AG04449 (cell line): ENCODE data around the gene ZFAND2A.

ENCODE experiments used
- CTCF ChIA-PET: fragments of 350-600 bp; formaldehyde crosslinking; extraction: SDS; loops from one replicate; lab custom pipeline; 2021; ENCODE audit warnings: antibody characterized with exemption; lab: Yijun Ruan, JAX
- POLR2A ChIA-PET: fragments of 400-600, 350-600 bp; formaldehyde crosslinking; extraction: SDS; loops from one replicate; lab custom pipeline; 2020; ENCODE audit warnings: antibody characterized with exemption, inconsistent platforms; lab: Yijun Ruan, JAX
- DNase-seq: peaks from one replicate; pipeline ENCODE4 v3.0.0-alpha.2; 2010; ENCODE audit warnings: low read depth, low spot score
- H3K4me3 ChIP-seq: 2 replicates; pipeline ENCODE4 v1.5.1; 2011; ENCODE audit warnings: low read depth, mild to moderate bottlenecking, control low read depth, low read length
- TF ChIP-seq, protein P1 (sequence below): IDR thresholded peaks from one replicate; pipeline ENCODE4 v1.5.1; 2011; ENCODE audit warnings: mild to moderate bottlenecking, moderate library complexity, low read length, control low read depth, inconsistent platforms; ENCODE audit not compliant: insufficient read depth; ENCODE audit errors: missing control alignments

The ZFAND2A gene

DNA sequence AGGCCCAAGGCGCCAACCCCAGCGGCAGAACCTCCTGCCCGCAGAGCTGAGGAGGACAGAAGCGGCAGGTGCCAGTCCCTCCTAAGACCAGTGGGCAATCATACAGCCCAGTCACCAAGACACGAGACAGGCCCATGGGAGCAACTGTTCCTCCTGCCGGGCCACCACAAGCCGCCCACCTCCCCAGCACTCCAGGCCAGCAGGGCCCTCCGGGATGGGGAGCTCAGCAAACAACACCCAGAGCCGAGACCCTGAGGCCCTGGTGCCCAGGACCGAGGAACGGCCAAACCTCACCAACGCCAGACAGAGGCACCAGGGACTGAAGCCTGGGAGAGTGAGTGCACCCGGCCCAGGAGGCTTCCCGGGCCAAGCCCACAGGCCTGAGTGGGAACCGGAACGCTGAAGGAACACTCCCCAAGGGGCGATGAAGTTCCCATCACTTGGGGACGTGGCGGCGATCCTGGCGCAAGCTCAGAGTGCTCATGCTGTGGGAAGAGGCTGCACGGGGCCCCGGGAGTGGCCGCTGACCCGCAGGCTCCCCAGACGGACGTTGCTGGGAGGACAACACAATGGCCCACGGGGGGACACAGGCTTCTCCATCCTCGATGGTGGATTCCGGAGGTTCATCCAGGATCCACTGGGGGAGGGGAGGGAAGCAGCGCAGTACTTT, 37.0 kb downstream of the ZFAND2A start:
- no peak overlapping the region for H3K4me3 ChIP-seq
- TF ChIP-seq, protein P1, sequence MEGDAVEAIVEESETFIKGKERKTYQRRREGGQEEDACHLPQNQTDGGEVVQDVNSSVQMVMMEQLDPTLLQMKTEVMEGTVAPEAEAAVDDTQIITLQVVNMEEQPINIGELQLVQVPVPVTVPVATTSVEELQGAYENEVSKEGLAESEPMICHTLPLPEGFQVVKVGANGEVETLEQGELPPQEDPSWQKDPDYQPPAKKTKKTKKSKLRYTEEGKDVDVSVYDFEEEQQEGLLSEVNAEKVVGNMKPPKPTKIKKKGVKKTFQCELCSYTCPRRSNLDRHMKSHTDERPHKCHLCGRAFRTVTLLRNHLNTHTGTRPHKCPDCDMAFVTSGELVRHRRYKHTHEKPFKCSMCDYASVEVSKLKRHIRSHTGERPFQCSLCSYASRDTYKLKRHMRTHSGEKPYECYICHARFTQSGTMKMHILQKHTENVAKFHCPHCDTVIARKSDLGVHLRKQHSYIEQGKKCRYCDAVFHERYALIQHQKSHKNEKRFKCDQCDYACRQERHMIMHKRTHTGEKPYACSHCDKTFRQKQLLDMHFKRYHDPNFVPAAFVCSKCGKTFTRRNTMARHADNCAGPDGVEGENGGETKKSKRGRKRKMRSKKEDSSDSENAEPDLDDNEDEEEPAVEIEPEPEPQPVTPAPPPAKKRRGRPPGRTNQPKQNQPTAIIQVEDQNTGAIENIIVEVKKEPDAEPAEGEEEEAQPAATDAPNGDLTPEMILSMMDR = no peak
- POLR2A ChIA-PET = interaction anchor here (1.3 kb wide), 1 partner anchor 15 kb away, joined by 3 read pairs; a partner anchor contains a TSS
- CTCF ChIA-PET = interaction anchor here (1.1 to 4.9 kb wide), 8 partner anchors 14 to 130 kb away, joined by 3 to 24 read pairs (median 7); a partner anchor contains a TSS
- no peak for DNase-seq

DNA sequence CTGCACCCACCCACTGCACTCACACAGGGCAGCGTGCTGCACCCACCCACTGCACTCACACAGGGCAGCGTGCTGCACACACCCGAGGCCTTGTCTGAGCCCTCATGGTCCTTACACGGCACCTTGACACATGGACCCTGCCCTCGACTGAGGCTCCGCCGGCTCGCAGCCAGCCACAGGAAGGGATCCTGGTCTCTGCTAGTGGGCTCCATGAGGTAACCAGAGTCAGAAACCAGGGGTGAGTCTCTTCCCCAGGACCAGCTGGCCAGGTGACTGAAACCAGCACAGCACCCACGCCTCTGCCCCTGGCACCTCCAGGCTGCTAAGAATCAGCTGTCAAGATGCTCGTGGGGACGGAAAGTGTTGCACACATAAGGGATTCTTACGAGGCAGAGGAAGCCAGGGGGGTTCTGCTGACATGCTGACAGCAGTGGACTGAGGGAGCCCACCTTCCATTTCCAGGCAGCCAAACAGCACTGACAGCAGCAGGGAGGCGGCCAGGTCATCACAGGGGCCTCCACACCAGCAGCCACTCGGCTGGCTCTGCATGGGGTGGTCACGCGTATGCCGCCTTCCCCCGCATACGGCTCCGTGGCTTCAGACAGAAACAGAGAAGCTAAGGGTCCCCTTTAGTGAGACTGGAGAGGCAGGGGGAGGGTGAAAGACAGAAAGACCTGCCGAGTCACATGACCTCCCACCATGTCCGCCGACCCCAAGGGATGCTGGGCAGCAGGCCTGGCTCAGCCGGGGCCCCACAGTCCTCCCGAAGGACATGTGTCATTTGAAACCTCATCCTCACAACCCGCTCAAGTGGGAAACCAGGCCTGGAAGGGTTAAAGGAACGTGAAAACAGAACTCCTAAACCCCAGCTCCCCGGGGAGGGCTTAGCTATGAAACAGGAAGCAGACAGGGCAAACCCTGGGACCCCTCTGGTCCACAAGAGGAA, 37.8 kb downstream of the ZFAND2A start:
- DNase-seq = no peak
- no peak overlapping the region for H3K4me3 ChIP-seq
- ChIA-PET POLR2A (no interaction called here), CTCF (interaction anchor here (1.1 to 4.9 kb wide), 3 partner anchors 36 to 129 kb away, joined by 3 to 24 read pairs (median 7); no protein-coding TSS in a partner anchor)
- TF ChIP-seq, protein P1 = no peak

DNA sequence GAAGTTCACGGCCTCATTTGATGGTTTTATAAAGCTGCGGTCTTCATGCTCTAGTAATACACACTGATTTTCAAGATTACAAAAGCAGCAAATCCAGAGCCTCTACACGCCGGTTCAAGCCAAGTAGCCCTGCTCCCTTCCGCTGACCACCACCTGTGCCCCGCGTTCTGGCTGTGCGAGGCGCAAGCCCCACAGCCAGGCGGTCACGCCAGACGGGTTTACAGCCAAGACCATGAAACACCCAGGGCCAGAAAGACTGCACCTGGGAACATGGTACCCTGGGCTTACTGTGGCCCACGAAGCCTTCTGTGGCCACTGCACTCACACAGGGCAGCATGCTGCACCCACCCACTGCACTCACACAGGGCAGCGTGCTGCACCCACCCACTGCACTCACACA, 38.5 kb downstream of the ZFAND2A start:
- no peak overlapping the region for H3K4me3 ChIP-seq
- ChIA-PET POLR2A (no interaction called here), CTCF (interaction anchor here (1.5 kb wide), 1 partner anchor 129 kb away, joined by 7 read pairs; no protein-coding TSS in a partner anchor)
- TF ChIP-seq, protein P1 = no peak
- DNase-seq = no peak

DNA sequence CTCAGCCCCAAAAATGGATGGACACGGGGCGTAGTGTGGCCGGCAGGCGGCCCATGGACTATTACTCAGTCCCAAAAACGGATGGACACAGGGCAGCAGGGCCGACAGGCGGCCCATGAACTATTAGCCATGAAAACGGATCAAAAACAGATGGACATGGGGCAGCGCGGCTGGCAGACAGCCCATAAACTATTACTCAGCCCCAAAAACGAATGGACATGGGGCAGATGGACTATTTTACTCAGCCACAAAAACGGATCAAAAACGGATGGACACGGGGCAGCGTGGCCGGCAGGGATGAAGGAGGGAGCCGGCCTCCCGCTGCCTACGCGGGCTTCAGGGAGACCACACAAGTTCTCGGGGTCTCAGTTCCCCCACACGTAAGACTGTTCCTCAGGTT, 39.2 kb downstream of the ZFAND2A start:
- ChIA-PET POLR2A (no interaction called here), CTCF (interaction anchor here (3.8 kb wide), 1 partner anchor 34 kb away, joined by 17 read pairs; the partner anchor contains the start of gene GPER1)
- no peak overlapping the region for H3K4me3 ChIP-seq
- TF ChIP-seq, protein P1 = no peak
- DNase-seq = no peak

DNA sequence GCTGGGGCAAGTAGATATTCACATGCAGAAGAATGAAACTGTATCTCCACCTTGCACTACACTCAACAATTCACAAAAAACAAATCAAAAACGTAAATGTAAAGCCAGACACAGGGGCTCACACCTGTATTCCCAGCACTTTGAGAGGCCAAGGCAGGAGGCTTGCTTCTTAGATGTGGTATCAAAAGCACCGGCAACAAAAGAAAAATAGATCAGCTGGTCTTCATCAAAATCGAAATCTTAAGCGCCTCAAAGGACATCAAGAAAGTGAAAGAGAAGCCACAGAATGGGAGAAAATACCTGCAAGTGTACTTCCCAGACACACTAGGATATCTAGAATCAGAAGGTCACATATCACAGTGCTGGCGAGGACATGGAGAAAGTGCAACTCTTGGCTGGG, 40.8 kb downstream of the ZFAND2A start:
- no peak overlapping the region for H3K4me3 ChIP-seq
- TF ChIP-seq, protein P1 = no peak
- no peak for DNase-seq
- POLR2A ChIA-PET = no interaction called here
- CTCF ChIA-PET = interaction anchor here (0.9 to 3.8 kb wide), 3 partner anchors 32 to 63 kb away, joined by 3 to 17 read pairs (median 3); partner anchors contain the start of gene GPER1
